Stimulated activated CD4-positive, alpha-beta T cell treated with anti-CD3 and anti-CD28 coated beads, Interleukin-12 subunit alpha, Interleukin-12 subunit beta, amount 100 ng/mL, for 4 hours (primary cell): Measurements from ENCODE around the gene UBL3.

Experiments used
- DNase-seq: peaks from one replicate; pipeline ENCODE4 v3.0.0-alpha.2; 2020

Gene UBL3

GRCh38 chr13:29805994-29806979, 44.1 kb downstream of the UBL3 start:
- no peak for DNase-seq

- no peak for DNase-seq
Observed at GRCh38 chr13:29803221-29803620, 47.2 kb downstream of the UBL3 start.

- no peak for DNase-seq
Observed at GRCh38 chr13:29802621-29803020, 47.8 kb downstream of the UBL3 start.

GRCh38 chr13:29801737-29802305, 48.6 kb downstream of the UBL3 start:
- no peak for DNase-seq

- no peak for DNase-seq
Observed at GRCh38 chr13:29801102-29801501, 49.3 kb downstream of the UBL3 start.

- no peak for DNase-seq
Observed at GRCh38 chr13:29800687-29801086, 49.7 kb downstream of the UBL3 start.

- no peak for DNase-seq
Observed at GRCh38 chr13:29799041-29799440, 51.4 kb downstream of the UBL3 start.

- DNase-seq = no peak
Observed at GRCh38 chr13:29791997-29792780, 58.2 kb downstream of the UBL3 start.

- DNase-seq = no peak
Observed at GRCh38 chr13:29791508-29791907, 58.9 kb downstream of the UBL3 start.

- no peak for DNase-seq
Observed at GRCh38 chr13:29786698-29787097, 63.7 kb downstream of the UBL3 start.

GRCh38 chr13:29785978-29786377, 64.4 kb downstream of the UBL3 start:
- no peak for DNase-seq

- DNase-seq = no peak
Observed at GRCh38 chr13:29782798-29783197, 67.6 kb downstream of the UBL3 start.

GRCh38 chr13:29774830-29775229, 75.6 kb downstream of the UBL3 start:
- DNase-seq = no peak

GRCh38 chr13:29771247-29771646, 79.2 kb downstream of the UBL3 start:
- DNase-seq = no peak

- no peak for DNase-seq
Observed at GRCh38 chr13:29767006-29767405, 83.4 kb downstream of the UBL3 start.

GRCh38 chr13:29763436-29764180, 86.8 kb downstream of the UBL3 start:
- DNase-seq = no peak

- no peak for DNase-seq
Observed at GRCh38 chr13:29761815-29762214, 88.6 kb downstream of the UBL3 start.

- DNase-seq = no peak
Observed at GRCh38 chr13:29761160-29761559, 89.3 kb downstream of the UBL3 start.

GRCh38 chr13:29760544-29760943, 89.9 kb downstream of the UBL3 start:
- no peak for DNase-seq

- peak; percentile 40 for DNase-seq
Observed at GRCh38 chr13:29758531-29759114, 91.8 kb downstream of the UBL3 start.

- no peak for DNase-seq
Observed at GRCh38 chr13:29756506-29756905, 93.9 kb downstream of the UBL3 start.

- no peak for DNase-seq
Observed at GRCh38 chr13:29754473-29754806, 96.0 kb downstream of the UBL3 start.
